ENCODE measurements around the gene RNFT2.

Gene RNFT2, protein sequence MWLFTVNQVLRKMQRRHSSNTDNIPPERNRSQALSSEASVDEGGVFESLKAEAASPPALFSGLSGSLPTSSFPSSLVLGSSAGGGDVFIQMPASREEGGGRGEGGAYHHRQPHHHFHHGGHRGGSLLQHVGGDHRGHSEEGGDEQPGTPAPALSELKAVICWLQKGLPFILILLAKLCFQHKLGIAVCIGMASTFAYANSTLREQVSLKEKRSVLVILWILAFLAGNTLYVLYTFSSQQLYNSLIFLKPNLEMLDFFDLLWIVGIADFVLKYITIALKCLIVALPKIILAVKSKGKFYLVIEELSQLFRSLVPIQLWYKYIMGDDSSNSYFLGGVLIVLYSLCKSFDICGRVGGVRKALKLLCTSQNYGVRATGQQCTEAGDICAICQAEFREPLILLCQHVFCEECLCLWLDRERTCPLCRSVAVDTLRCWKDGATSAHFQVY

DNA sequence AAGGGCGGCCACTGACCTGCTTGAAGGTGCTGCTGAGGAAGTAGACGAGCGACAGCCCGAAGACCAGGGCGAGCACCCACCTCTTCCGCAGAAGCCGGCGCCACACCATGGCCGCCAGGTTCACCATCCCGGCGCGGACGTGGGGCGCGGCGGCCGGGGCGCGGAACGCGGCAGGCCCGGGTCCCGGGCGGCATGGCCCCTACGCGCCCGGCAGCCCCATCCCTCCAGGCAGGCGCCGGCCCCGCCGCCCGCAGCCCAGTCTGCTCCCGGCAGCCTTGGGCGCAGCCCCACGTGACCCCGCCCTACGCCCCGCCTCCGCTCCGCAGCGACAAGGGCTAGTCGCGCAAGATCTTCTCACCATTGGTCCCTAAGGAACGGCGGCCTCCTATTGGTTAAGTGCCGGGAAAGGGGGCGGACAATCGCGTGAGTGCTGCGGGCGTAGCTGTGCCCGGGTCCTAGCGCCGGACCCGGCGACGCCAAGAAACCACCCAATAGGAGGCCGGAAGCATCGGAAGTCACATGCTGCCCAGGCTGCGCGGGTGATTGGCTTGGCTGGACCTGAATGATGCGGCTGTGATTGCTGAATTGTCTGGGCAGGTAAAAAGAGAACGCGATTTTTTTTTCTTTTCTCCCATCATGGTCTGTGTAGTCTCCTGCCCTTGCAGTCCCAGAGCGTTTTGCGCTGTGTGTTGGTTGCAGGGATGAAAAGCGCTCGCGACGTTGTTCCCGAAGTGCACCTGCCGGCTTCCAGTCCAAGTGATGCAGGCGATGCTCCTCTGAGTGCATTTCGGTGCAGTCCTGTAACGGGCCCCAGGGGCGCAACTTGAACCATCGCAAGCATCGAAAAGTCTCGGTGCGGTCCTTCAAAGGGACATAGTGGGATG lies at the start of gene RNFT2, which contains the start of gene SPRING1:
Gene RNFT2, plus strand, starts transcription at position 542 of the 884 bp plus-strand sequence. CDS start 2,183 bp downstream, outside the sequence.
Gene SPRING1, minus strand, starts transcription at position 296 of the 884 bp plus-strand sequence. Its CDS starts 169 bp downstream, at position 127.
- peak; percentile 99 for DNase-seq

DNA sequence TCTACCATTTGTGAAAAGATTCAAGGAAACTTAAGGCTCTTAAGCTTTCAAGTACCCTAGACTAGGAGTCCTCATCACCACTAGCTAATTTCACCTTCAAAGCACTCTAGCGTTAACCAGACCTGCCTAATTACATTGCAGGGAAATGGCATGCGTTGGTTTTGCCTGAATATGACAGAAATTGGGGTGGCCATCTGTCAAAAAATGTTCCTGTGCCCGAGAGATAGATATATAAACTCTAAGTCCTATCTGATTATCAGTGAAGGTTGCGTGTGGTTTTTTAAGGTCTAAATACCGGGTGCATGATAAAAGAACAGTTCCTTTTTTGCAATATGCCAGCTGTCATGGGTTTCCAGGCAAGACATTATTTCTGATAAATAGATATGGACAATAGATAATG lies 48.6 kb upstream of the RNFT2 start:
- no peak for DNase-seq

DNA sequence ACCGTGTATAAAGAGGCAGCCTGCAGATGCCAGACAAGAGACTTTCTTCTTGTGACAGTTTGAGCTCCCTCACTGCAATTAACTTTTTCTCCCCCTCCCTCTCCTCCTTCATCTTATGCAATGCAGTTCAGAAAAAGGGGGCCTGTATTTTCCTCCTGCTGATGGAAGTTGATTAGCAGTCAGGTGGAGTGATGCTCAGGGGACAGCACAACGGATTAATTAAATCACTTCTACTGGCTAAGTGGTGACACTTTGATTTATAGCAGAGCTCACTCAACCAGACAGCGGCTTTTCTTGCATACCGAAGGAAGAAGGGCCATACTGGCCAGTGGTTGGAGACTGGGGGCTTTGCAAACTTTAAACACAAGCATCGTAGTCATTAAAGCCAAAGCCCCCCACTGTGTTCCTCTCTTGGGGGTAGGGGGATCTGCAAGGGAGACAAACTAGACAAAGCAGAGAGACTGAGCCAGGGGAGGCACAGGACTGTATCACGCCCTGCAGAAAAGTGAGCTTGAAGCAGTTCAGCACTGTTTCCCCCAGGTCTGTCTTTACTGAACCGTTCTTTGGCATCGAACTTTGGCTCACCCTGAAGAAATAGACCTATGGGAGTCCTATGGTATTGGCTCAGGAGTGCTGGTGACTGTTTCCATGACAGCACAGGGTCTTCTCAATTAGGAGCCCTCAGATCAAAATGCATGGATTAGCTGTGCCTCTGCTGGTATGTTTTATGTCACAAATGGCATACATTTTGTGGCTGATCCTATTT lies 48.0 kb upstream of the RNFT2 start:
- DNase-seq, result no peak

DNA sequence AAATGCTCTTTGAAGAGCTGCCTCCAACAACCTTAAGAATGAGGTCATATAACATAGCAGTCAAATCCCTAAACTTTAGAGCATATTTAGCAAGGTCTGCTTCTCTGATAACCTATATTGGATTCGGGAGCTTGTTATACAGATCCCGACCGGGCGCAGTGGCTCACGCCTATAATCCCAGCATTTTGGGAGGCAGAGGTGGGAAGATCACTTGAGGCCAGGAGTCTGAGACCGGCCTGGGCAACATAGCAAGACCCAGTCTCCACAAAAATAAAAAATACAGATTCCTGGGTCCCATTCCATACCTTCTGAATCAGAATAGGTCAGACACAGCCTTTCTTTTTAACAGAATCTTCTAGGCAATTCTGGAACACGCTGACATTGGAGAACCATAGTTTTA lies 46.9 kb upstream of the RNFT2 start:
- DNase-seq, result no peak

DNA sequence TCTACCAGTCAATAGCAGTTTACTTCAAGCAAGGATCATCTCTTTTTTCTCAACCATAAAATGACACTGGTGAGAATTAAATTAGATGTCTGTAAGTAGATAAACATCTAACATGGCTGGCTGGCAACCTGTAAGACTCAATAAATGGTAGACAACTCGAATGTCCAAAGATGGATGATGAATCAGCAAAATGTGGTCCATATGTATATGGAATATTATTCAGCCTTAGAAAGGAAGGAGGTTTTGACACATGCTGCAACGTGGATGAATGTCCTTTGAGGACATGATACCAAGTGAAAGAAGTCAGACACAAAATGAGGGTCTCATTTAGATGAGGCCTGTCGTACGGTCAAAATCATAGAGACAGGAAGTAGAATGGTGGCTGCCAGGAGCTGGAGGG lies 46.5 kb upstream of the RNFT2 start:
- no peak for DNase-seq

DNA sequence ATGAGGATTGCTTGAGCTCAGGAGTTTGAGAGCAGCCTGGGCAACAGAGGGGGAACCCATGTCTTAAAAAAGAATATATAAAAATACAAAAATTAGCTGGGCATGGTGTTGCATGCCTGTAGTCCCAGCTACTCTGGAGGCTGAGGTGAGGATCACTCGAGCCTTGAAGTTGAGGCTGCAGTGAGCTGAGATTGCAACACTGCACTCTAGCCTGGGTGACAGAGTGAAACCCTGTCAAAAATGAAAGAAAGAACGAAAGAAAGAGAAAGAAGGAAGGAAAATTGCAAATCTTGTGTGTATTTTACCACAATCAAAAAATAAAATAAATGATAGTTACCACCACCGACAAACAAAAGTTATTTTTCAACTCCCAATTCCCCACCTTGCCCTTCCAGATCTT lies 45.5 kb upstream of the RNFT2 start:
- DNase-seq, result no peak

DNA sequence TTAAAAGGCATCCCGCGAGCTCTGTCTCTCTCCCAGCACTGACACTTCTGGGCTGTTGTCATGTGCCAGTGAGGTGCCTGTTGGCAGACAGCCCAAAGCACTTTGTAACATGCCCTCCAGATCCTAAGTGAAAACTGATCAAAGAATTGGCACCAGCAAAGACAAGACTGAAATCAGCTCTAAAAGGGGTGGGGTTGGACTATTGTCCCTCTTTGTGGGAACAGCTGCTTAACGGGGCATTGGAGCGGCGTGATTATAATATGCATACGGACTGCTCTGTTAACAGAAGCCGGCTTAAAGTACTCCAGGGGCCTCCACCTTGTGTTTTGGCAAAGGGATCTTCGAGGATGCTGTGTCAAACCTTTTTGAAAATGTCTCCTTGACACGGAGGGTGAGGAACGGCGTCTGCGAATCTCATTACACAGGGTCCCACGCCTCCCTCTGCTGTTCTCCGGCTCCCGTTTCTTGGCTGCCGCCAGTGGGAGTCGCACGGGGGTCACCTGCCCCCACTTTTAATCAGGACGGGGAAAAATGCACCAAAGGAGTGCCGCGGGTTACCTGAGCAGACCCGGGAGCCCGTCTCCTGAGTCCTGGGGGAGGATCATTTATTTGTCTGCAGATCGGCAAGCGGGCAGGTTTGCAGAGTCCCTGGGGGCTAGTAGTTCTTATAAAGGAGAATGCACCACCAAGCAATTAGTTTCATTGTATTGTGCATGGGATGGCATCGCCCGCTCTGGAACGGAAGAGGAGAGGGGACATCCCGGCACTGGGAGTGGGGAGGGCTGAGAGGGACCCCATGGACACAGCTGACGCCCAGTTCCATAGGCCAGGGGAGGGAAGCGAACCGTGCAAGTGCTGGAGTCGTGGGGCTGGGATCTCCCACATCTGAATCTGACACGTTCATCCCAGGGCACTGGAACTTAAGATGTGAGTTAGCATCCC lies 44.6 kb upstream of the RNFT2 start:
- DNase-seq, result no peak

DNA sequence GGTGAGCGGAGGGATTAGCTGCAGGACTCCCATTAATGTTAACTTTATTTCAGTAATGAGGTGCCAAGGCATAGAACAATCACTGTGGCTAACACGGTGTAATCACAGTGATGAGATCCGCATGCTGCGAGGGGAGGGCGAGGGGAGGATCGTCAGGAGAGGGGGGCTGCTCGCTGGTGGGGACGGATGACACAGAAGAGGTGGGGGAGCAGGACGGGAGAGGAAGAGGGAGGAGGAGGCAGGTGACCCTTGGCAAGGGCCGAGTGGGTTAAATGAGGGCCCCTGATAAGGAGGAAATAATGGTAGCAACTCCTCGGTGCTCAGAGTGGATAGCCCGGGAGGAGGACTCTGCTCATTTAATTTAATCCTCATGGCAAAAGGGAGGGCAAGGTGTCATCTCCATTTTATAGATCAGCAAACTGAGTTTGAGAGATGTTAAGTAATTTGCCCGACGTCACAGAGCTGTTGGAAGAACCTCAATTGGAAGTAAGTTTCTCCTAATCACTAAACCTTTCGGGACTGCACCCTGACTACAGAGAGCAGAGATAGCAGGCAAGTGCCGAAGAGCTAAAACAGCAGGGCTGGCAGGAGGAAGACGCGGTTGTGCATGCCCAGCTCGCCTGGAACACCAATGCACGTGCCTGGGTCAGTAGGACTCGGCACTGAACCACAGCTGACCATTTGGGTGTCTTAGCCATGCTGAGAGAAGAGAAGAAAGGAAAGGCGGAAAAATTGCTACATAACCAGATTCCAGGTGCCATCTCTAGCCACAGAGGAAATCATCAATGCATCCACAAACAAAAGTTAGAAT lies 43.3 kb upstream of the RNFT2 start:
- no peak for DNase-seq

DNA sequence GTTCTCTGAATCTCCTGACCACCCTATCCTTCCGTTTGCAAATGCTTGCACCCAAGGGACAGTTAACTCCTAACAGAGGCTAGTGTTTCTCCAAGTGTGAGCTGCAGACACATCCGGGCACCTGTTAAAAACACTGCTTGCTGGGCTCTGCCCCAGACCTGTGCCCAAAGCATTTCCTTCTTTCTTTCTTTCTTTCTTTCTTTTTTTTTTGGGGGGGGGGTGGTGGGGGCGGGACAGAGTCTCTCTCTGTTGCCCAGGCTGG lies 42.7 kb upstream of the RNFT2 start:
- DNase-seq, result no peak

DNA sequence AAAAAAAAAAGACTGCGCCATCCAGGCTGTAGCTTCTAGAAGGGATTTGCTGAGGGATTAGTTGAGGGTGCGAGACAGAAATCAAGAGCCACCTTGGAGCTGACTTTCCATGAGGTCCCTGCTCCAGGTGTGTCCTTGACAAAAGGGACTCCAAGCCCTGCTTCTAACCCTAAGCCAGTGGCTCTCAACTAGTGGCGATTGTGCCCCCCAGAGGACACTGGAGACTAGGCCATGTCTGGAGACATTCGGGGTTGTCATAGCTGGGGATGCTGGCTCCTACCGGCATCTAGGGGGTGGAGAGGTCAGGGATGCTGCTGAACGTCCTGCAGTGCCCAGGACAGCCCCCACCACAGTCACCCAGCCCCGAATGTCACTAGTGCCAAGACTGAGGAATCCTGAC lies 40.8 kb upstream of the RNFT2 start:
- DNase-seq, result no peak

DNA sequence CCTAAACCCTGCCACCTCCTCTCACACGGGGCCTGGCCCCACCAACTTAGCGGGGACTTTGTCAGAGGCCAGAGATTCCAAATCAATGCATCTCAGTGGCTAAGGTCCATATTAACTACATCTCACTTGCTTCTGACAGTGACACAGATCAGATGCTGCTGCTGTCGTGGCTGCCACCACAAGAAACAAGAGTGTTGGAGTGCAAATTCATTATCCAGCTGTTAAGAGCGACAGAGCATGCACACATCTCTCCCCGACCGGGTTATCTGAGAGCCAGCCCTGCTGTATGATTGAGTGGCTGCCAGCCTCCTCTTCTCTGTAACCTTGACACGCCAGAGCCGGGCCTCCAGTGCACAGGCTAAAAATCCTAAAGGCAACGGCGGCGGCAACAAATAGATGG lies 40.4 kb upstream of the RNFT2 start:
- DNase-seq, result no peak

DNA sequence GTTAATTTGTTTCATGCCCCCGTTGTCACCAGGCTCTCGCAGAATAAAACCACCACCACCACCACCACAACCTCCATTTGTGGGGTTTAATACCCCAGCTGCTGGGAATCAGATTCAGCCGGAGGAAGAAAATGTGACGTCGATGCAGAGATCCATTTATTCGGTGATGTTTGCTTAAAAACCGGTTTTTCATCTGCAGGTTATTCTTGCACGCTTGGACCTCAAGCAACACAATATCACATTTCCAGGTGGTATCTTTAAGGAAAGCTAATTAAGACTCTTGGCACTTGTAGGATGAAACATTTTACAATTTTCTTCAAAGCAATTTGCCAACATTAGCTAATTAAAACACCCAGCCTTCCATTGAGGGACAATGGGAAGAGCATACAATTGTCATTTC lies 40.0 kb upstream of the RNFT2 start:
- DNase-seq, result no peak

DNA sequence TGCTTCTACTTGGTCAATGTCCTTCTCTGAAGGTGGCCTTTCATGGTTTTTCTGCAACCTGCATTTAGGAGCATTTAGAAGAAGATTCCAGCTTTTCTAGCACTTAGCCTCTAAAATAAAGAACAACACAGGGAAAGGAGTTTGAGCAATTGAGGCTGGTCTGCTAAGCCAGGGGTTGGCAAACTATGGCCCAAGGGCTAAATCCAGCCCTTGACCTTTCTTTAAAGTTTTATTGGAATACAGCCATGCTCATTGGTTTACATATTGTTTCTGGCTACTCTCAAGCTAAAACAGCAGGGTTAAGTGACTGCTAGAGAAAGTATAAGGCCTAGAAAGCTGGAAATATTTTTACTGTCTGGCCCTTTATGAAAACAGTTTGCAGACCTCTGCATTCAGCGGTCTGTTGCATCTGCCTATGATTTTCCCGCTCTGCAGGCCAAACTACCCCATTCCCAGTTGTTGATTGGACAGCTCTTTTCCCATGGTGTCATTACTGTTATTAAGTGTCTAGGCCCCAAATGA lies 39.5 kb upstream of the RNFT2 start:
- DNase-seq, result no peak

DNA sequence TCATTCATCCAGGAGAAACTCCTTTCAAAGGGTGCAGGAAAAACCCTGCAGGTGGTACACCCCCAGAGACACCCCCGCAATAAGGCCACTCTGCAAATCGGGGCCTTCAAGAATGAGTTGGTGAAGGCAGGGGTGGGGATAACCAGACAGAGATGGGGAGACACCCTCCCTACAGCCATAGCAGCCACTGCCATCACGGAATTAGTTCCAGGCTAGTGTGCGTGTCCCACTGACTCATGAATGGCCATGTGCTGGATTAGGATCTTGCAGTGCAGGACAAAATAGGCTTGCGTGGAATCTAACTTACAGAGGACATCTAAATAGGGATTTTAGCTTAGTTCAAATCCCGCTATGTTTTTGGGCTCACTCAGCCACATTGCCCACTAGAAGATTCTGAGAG lies 38.0 kb upstream of the RNFT2 start:
- no peak for DNase-seq

DNA sequence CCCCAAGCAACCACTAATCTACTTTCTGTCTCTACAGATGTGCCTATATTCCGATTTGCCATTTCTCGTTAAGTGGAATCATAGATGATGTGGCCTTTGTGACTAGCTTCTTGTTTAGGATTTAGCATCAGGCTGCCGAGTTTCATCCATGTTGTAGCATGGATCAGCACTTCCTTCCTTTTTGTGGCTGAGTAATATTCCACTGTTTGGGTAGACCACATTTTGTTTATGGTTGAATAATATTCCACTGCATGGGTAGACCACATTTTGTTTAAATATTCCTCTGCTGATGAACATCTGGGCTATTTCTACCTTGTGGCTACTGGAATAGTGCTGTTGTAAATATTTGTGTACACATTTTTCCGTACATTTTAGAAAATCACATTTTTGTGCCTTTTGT lies 36.7 kb upstream of the RNFT2 start:
- DNase-seq, result no peak

DNA sequence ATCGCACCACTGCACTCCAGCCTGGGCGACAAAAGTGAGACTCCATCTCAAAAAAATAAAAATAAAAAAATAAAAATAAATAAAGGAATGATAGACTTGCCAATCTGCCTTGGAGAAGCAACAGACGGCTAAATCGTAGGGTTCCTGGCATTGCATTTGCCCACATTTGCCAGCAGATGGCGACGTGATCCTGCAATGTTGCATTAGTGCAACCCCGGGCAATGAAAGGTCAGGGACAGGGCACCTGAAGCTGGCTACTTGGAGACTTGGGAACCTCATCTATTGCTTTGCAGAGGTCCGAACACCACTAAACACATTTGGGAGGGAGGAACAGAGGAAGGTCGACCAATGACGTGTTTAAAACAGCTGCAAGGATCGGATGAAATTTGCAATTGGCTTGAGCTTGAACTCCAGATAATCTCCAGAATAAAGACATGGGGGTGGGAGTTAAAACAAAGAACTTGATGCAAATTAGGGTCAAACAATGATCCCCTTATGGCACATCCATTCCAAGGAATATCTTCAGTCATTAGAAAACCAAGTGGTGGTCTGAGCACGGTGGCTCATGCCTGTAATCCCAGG lies 34.8 kb upstream of the RNFT2 start:
- DNase-seq, result peak; percentile 47

DNA sequence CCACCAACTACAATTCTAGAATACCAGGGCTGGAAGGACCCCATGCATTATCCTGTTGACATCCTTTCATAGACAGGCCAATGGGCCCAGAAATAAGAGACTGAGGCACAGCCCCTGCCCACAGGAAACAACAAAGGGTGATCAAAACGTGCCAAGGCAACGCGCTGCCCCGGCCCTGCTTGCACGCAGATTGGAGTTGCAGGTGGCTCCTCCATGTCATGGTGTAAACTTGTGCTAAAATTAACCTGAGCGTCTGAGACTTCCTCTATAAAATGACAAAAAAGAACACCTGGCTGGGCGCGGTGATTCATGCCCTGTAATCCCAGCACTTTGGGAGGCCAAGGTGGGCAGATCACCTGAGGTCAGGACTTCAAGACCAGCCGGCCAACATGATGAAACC lies 30.4 kb upstream of the RNFT2 start:
- DNase-seq, result no peak

DNA sequence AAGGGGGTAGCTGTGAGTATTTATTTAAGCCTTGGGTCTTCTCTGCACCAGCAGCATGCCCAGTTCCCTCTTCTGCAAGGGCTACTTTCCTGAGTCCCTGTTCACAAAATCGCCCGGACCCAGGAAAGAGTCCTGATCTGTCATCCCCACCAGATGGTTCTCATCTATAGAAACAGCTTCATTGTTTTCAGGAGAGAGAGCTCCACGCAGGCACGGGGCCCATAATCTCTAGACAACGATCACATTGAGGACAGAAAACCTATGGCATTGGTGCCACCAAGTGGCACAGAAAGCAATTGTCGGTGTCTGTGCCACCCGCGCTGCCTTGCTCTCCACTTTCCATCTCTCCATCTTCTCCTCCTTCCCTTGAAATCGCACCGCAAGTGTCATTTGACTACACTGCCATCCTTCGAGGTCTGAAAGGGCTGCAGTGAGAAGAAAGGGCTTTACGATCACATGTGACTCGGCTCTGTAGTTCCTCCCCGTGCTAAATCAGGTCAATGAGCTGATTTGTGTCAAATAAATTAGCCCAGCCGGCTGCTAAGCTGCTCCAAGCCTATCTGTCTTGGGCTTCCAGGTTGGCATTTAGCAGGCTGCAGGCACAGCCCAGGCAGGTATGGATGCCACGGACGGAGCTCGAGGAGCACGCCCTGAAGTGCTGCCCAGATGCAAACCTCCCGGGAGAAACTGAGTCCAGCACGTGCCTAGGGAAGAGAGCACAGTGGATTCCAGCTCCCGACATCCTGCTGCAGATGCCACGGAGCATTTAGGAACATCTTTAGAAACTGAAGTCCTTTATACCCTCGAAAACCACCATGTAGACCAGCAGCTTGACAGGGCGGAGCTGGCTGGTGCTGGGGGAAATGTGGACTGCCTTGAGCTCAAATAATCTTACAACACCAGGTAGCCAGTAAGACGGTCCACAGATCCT lies 29.0 kb upstream of the RNFT2 start:
- DNase-seq, result peak; percentile 27

DNA sequence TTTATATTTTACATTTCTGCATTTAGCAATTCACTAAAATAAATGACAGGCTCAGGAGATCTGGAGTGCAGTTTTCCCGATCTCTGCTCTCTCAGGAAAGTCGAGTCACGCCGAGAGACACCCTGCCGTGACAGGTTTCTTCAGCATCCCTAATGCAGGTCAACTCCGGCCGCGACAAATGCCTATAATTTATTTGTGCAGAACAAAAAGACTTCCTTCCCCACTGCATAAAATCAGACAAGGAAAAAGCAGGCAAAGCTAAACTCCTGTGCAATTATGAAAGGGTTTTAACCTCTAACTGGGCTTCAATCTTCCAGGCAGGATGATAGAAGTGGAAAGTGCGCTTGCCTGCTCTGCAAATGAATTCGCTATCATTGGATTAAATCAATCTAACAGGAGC lies 28.3 kb upstream of the RNFT2 start:
- DNase-seq, result no peak

All from activated effector memory CD4-positive, alpha-beta T cell treated with Interleukin-2 at 50 U/mL for 16 hours (primary cell).